KOPT-K1 (cell line): ENCODE data around the gene MRGPRF.

ENCODE experiments used
- H3K27ac ChIP-seq: fragments of 200-600 bp; sonication (generic); 2 replicates; pipeline ENCODE4 v1.5.1; 2016; ENCODE audit warnings: antibody characterized with exemption, mild to moderate bottlenecking, low read depth, low read length; ENCODE audit not compliant: poor library complexity, severe bottlenecking
- H3K36me3 ChIP-seq: fragments of 200-600 bp; sonication (generic); 2 replicates; pipeline ENCODE4 v1.5.1; 2017; ENCODE audit warnings: antibody characterized with exemption, mild to moderate bottlenecking, low read length, moderate library complexity; ENCODE audit not compliant: insufficient read depth
- H3K9me3 ChIP-seq: fragments of 200-600 bp; sonication (generic); 2 replicates; pipeline ENCODE4 v1.5.1; 2017; ENCODE audit warnings: antibody characterized with exemption, low read length, mild to moderate bottlenecking; ENCODE audit not compliant: insufficient read depth, poor library complexity, severe bottlenecking

MRGPRF gene, protein sequence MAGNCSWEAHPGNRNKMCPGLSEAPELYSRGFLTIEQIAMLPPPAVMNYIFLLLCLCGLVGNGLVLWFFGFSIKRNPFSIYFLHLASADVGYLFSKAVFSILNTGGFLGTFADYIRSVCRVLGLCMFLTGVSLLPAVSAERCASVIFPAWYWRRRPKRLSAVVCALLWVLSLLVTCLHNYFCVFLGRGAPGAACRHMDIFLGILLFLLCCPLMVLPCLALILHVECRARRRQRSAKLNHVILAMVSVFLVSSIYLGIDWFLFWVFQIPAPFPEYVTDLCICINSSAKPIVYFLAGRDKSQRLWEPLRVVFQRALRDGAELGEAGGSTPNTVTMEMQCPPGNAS

DNA sequence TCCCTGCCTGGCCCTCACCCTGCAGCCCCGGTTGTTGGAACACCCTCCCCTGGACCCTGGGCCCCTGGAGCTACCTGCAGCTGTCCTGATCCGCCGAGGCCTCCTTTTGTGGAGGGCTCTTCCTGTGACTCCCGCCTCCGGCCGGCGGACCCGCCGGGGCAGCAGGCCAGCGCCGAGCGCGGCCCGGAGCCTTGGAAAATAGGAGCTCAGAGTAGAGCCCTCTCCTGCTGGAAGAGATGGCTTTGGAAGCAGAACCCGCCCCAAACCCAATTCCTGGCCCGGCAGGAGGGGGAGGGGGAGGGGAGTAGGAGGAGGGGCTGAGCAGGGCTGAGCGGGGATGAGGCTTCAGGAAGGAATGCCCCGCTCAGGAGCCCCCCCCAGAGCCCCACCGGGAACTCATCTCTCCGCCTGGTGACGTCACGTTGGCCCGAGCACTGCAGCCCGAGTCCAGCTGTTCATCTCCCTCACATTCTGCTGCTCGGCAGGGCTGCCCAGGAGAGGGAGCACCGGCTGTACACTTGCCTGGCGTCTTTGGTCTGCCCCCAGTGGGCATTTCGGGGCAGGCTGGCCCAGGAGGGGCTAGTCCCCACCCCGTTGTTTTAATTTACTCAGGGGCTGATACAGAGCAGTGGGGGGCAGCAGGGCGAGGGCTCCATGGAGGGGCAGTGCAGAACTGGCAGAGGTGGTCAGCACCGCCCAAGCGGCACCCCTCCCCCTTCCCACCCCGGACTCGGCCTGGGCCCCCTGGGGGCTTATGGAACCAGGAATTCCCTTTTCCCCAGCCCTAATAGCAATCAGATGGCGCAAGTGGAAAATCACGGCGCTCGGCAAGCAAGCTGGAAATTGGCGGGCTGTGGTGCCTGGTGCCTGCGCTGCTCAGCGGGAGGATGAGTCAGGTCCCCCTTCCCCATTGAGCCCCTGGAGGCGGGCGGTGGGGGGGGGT is at the start of gene MRGPRF:
MRGPRF (minus strand) TSS at position 238 of the 943 bp plus-strand sequence. CDS start 3,345 bp downstream, outside the sequence.
- no peaks in the 10 kb centered on the region for H3K9me3 ChIP-seq

DNA sequence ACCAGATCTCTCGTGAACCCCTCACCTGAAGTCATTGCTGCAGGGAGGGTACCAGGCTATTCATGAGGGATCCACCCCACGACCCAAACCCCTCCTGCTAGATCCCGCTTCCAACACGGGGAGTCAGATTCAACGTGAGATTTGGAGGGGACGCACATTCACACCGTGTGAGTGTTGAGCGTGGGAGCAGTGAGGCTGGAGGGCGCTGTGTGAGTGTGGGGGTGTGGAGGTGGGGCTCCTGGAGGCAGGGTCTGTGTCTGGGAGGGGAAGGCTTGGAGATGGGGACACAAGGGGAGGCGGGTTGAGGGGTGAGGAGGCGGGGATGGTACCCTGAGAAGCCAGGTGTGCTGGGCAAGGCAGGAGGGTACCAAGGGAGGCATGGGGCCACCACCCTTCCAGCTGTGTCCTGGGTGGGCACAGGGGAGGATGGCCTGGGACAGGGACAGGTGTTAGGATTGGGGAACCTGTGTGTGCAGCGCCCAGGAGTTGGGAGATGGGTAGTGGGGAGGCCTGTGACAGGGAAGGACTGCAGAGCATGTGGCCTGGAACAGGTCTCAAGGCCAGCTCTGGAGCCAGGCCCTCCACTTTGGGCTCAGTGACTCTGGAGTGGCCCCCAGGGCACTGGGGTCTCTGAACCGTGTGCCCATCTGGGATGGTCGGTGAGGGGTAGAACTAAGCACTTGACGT is 49.3 kb upstream of the MRGPRF start:
- H3K27ac ChIP-seq = no peak overlapping the region
- peaks cover 11% of the 10 kb centered on the region; the same call in 1 of the 2 replicates for H3K36me3 ChIP-seq
- H3K9me3 ChIP-seq = no peaks in the 10 kb centered on the region

More for the DNA sequence above, at the start of gene MRGPRF:
- Histone ChIP-seq H3K27ac (no peak within 1 kb of the TSS), H3K36me3 (no peaks in the 10 kb centered on the region)

DNA sequence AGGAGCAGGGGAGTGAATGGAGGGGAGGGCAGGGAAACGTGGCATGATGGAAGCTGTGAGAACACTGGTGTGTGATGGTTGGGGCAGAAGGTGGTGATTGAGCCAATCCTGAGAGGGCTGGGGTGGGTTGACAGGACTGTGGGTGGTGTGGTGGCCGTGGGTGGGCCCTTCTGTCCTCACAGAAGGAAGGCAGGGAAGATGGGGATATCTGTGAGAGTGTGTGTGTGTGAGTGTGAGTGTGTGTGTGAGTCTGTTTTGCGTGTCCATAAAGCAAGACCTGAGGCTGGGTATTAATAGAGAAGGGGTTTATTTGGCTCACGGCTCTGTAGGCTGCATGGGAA is 48.6 kb upstream of the MRGPRF start:
- H3K27ac ChIP-seq = no peak overlapping the region
- peaks cover 13% of the 10 kb centered on the region; the same call in 1 of the 2 replicates for H3K36me3 ChIP-seq
- H3K9me3 ChIP-seq = no peaks in the 10 kb centered on the region

DNA sequence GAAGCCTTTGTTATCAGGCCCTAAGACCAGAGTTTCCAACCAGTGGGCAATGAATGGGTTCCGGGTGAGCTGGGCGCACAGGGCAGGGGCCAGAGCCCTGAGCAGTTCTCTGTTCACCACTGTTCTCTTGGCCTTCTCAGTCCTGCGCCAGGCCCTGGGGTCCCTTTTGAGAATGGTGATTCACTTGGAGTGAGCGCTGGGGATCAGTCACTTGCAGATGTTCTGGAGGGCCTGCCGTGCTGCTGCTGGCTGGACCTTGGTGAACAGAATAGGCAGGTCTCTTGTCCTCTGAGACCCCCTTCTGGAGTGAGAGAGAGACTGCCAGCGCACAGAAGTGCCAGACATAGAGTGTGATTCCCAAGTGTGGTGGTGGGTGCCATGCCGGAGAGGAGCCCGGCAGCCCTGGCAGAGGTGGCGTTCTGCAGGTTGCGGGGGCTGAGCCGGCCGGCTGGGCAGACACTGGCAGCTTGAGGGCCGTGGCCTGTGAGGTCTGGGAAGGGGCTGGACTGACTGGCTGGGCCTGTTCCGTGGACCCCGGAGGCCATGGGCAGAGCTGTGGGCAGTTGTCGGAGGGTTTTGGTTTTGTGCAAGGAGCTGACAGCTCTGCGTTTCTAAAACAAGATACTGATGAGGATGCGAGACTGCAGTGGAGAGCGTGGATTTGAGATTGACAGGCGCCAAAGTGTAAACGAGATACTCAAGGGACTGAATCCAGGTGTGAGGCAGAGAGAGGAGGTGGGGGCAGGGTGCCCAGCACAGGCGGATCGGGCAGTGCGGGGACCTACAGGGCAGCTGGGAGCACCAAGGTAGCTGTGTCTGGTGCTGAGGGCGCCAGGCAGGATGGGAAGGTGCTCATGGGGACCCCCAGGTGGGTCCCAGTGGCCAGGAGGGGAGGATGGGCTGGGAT is 48.0 kb upstream of the MRGPRF start:
- Histone ChIP-seq H3K27ac (no peak overlapping the region), H3K9me3 (no peaks in the 10 kb centered on the region), H3K36me3 (peaks cover 13% of the 10 kb centered on the region; the same call in 1 of the 2 replicates)

DNA sequence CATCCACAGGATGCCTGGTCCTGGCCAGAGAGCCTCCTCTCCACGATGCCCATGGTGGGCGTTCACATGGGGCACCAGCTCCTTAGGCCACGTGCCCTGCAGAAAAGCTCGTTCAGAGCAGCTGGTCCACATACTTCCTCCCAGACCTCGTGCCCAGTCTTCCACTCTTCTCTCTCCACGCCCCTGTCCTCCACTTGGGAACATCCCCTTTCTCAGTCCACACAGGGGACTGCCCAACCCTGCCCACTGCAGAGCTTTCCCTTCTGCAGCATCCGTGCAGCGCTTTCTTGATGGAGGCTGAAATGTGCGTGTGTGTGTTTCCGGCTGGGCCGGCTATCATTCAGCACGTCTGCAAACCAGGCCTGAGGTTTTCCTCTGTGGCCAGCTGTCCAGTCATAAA is 46.9 kb upstream of the MRGPRF start:
- Histone ChIP-seq H3K36me3 (peaks cover 13% of the 10 kb centered on the region; the same call in 1 of the 2 replicates), H3K9me3 (no peaks in the 10 kb centered on the region), H3K27ac (no peak overlapping the region)

DNA sequence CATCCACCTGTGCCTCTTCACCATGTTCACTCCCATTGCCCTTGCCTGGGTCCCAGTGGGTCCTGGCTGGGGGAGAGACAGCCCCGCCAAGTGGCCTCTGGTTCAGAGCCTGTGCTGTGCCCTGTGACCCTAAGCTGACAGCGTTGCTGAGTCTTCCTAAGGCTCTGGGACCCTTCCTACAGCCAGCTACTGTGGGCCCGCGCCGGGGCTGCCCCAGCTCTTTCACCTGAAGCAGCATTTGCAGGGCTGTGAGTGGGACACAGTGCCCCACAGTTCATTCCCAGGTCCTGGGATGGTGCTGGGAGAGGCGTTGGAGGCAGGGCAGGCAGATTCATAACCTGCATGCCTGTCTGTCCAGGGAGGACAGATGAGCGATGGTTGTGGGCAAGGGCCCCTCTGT is 46.4 kb upstream of the MRGPRF start:
- H3K27ac ChIP-seq = no peak overlapping the region

DNA sequence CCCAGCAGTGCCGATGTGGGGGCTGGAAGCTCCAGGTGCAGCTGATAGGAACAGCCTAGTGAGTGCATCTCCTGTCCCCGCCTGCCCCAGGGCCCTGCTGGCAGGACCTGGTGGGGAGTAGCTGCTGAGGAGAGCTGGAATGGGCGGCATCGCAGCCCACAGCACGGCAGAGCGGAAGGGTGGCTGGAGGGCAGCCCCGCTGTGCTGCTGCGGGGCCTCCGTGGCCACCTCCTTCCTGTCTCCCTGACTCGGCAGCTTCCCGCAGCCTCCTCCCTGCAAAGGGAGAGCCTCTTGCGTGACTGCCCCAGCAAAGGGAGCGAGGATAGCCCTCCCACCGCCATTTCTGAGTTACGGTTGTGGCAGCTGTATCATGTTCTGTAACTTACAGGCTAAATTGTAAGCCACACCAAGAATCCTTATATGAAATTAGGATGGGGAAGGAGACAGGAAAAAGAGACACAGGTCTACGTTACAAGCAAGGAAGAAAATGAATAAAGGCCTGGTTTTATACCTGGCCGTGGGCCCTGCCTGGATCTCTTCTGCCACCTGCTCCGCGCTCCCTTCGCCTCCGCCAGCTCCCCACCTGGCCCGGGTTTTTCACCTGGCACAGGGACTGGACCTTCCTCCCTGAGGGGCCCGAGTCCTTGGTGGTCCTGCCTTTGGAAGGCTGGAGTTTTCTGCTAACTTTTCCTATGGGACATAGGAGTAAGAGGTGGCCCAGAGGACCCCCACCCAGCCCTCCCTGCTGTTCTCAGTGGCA is 45.6 kb upstream of the MRGPRF start:
- Histone ChIP-seq H3K9me3 (no peaks in the 10 kb centered on the region), H3K27ac (no peak overlapping the region), H3K36me3 (peaks cover 13% of the 10 kb centered on the region; the same call in 1 of the 2 replicates)

More for the DNA sequence above, 46.4 kb upstream of the MRGPRF start:
- Histone ChIP-seq H3K36me3 (peaks cover 13% of the 10 kb centered on the region; the same call in 1 of the 2 replicates), H3K9me3 (no peaks in the 10 kb centered on the region)

DNA sequence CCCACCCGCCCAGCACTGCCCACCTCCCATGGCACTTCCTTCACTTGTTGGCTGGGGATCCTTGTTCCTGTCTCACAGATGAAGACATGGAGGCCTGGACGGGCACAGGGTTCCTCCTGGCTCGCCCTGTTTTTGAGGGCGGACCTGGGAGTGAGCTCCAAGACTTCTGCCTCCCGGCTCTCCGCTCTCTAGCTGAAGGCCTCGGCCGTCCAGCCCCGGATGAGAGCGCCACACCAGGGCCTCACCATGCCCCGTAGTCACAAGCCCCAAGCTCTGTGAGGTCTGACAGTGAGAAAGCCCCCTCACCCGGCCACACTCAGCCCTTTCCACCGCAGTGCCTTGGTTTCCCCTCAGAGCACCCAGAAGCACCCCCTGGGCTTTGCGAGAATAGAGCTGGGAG is 44.8 kb upstream of the MRGPRF start:
- no peaks in the 10 kb centered on the region for H3K9me3 ChIP-seq

DNA sequence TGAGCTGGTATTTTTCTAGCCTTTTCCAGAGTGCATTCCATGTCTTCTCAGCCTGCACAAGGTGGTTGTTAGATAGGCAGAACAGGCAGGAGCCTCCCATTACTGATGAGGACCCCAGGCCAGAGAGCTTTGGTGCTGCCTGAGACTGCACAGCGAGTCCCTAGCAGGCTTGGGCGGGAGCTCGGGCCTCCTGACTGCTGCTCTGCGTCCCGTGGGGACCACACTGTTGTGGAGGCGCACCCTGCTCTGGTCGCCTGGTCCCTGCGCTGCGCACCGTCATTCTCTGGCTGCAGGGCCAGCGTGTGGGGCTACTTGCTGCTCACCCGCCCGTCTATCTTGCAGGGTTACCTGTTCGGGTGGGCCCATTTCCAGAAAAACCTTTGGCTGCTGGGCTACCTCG is 44.2 kb upstream of the MRGPRF start:
- H3K36me3 ChIP-seq = peaks cover 13% of the 10 kb centered on the region; the same call in 1 of the 2 replicates
- H3K27ac ChIP-seq = no peak overlapping the region
- H3K9me3 ChIP-seq = no peaks in the 10 kb centered on the region

More for the DNA sequence above, 44.8 kb upstream of the MRGPRF start:
- H3K36me3 ChIP-seq = peaks cover 13% of the 10 kb centered on the region; the same call in 1 of the 2 replicates
- H3K27ac ChIP-seq = no peak overlapping the region

DNA sequence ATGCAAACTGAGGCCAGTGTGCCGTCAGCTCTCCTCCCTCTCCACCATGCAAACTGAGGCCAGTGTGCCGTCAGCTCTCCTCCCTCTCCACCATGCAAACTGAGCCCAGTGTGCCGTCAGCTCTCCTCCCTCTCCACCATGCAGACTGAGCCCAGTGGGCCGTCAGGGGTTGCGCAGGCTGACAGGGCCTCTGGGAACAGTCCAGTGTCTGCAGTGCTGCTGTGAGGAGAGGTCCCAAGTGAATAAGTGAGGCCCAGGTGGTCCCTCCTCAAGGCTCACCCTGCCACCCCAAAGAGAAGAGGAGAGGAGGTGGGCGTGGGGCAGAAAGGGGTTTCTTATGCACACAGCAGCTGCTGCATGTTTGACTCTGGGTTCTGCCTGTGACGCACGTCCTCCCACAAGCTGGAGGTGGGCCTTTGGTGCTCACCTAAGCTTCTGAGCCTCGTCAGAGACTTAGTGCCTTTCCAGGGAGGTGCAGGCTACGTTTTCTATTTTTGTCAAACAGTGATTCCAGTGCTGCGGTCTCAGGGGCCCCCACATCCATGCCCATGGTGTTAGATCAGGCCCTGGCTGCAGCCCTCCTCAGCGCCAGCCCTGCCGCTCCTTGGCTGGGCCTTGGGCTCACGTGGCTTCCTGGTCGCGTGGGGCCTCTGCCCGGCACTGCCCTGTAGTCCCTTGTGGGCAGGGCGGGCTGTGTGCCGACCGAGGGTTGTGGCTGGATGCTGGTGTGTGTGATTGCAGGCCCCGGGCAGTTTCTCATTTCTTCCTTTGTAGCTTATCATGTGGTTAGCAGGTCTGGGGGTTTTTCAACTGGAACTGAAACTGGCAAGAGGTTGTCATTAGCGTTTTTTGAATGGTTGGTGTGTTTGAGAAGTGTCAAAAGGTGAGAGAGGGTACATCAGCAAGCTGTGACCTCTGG is 42.8 kb upstream of the MRGPRF start:
- peak overlapping the region; percentile 39 for H3K27ac ChIP-seq
- H3K36me3 ChIP-seq = peaks cover 13% of the 10 kb centered on the region; the same call in 1 of the 2 replicates
- no peaks in the 10 kb centered on the region for H3K9me3 ChIP-seq

DNA sequence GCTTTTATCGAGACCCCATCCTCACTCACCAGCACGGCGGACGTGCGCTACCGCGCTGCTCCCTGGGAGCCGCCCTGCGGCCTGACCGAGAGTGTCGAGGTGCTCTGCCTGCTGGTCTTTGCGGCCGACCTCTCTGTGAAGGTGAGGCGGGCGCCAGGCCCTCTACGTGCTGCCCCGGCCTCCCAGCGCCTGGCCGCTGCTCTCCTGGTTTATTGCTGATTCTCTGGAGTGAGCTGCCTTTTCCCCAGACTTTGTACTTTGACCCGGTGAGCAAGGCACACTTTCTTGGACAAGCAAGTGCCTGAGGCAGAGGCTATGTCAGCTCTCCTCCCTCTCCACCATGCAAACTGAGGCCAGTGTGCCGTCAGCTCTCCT is 42.2 kb upstream of the MRGPRF start:
- Histone ChIP-seq H3K27ac (no peak overlapping the region), H3K9me3 (no peaks in the 10 kb centered on the region), H3K36me3 (peaks cover 13% of the 10 kb centered on the region; the same call in 1 of the 2 replicates)

DNA sequence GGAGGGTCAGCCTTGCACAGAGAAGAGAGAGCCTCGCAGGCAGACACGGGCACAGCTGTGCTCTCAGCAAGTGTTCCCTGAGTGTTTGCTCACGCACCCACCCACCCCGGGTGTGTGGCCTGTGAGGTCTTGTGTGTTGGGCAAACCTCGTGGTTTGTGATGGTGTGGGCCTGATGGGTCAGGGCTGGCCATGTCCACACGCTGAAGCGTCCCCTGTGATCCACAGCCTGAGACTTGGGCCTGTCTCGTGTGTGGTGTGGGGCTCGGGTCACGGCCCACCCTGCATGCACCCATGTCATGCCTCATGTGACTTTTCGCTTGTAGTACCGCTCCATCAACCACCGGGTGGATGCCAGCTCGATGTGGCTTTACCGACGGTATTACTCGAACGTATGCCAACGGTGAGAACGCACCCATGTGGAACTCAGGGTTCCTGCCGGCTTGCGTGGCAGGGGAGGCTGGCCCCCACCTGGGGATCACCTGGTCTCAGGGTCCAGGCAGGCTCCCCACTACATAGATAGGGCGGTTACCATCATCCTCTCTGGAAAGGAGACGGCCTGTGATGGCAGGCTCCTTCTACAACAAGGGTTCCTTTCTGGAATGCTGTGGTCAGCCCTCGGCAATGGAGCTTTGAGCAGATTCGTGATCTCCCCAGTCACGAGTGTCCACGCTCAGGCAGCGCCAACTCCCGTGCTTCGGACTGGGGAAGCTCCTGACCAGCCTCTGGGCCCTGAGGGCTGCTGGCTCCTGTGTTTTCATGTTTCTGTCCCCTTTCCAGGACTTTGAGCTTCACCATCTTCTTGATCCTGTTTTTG is 41.6 kb upstream of the MRGPRF start:
- Histone ChIP-seq H3K27ac (no peak overlapping the region), H3K9me3 (no peaks in the 10 kb centered on the region), H3K36me3 (peaks cover 11% of the 10 kb centered on the region; the same call in 1 of the 2 replicates)
